Stimulated activated CD8-positive, alpha-beta memory T cell treated with anti-CD3 and anti-CD28 coated beads, Interleukin-7, amount 100 ng/mL, for 1 hour (primary cell): ENCODE measurements around the gene WNT3A.
"Not testable (repeated sequence)": the region's sequence is repeated elsewhere in the genome, so short reads cannot be mapped to it uniquely, and the experiment has no call there.

ENCODE experiments used
- DNase-seq, 2 donors: peaks; one replicate each; pipeline ENCODE4 v3.0.0-alpha.2; 2020; ENCODE audit warnings: low read depth in 2 of 2

The WNT3A gene

GRCh38 chr1:228006786-228007048, at the start of gene WNT3A:
Gene WNT3A, plus strand, starts transcription at chr1:228006998. Its CDS starts 131 bp downstream, at chr1:228007129.
- DNase-seq = no peak

- DNase-seq = no peak
Observed at GRCh38 chr1:227958617-227959324, 48.0 kb upstream of the WNT3A start.

- no peak for DNase-seq
Observed at GRCh38 chr1:227959325-227959860, 47.4 kb upstream of the WNT3A start.

GRCh38 chr1:227961651-227962466, 44.9 kb upstream of the WNT3A start:
- no peak for DNase-seq

GRCh38 chr1:227966733-227967132, 40.1 kb upstream of the WNT3A start:
- not testable (repeated sequence) for DNase-seq

GRCh38 chr1:227967815-227968214, 39.0 kb upstream of the WNT3A start:
- not testable (repeated sequence) for DNase-seq

GRCh38 chr1:227970076-227970995, 36.5 kb upstream of the WNT3A start:
- DNase-seq = not testable (repeated sequence)

GRCh38 chr1:227971216-227971615, 35.6 kb upstream of the WNT3A start:
- not testable (repeated sequence) for DNase-seq

- not testable (repeated sequence) for DNase-seq
Observed at GRCh38 chr1:227971643-227972282, 35.0 kb upstream of the WNT3A start.

GRCh38 chr1:227972283-227972679, 34.5 kb upstream of the WNT3A start:
- not testable (repeated sequence) for DNase-seq

GRCh38 chr1:227972843-227973374, 33.9 kb upstream of the WNT3A start:
- DNase-seq = not testable (repeated sequence)

GRCh38 chr1:227973724-227974288, 33.0 kb upstream of the WNT3A start:
- not testable (repeated sequence) for DNase-seq

- DNase-seq = not testable (repeated sequence)
Observed at GRCh38 chr1:227975583-227976283, 31.1 kb upstream of the WNT3A start.

- DNase-seq = no peak
Observed at GRCh38 chr1:227987181-227987580, 19.6 kb upstream of the WNT3A start.

- DNase-seq = no peak
Observed at GRCh38 chr1:227994632-227995300, 12.0 kb upstream of the WNT3A start.

GRCh38 chr1:227996187-227996950, 10.4 kb upstream of the WNT3A start:
- no peak for DNase-seq

GRCh38 chr1:227998374-227999055, 8.3 kb upstream of the WNT3A start:
- no peak for DNase-seq
